ENCODE results near the gene COL4A3. TPM values are rescaled to one million over a fixed set of nuclear protein-coding genes. Genes with fewer than 3 reads are reported as not detected.

The COL4A3 gene
- total RNA-seq, result not detected in 2 replicates

DNA sequence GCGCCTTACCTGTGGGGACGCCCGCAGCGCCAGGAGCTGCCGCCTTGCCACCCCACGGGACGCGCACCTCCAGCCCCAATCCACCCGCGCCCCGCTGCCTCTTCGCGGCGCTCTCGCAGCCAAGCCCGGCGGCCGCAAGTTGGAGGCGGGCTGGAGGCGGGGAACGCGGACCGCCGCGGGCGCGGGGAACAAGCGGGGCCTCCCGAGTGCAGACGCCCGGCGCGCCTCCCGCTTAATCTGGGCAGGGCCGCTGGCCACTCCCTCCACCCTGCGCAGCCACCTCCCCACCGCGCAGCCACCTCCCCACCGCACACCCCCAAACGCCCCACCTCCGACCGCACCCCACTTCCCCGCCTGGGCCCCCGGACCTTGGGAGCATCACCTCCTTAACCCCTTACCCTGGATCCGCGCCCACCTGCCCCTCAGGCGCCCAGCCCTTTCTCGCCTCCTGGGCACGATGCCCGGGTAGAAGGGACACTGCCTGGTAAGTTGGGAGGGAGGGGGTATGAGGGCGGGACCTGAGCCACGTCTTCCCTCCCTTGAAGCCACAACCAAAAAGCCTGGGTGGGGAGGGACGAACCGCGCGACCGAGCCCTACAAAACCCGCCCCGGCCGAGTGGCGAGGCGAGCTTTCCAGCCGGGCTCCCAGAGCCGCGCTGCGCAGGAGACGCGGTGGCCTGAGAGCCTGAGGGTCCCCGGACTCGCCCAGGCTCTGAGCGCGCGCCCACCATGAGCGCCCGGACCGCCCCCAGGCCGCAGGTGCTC is at the start of gene COL4A3, which contains the start of gene COL4A4:
Gene COL4A3, plus strand, starts transcription at position 627 of the 765 bp plus-strand sequence. Its CDS starts 103 bp downstream, at position 730.
Gene COL4A4, minus strand, starts transcription at position 208 of the 765 bp plus-strand sequence. CDS start 16,722 bp downstream, outside the sequence.

DNA sequence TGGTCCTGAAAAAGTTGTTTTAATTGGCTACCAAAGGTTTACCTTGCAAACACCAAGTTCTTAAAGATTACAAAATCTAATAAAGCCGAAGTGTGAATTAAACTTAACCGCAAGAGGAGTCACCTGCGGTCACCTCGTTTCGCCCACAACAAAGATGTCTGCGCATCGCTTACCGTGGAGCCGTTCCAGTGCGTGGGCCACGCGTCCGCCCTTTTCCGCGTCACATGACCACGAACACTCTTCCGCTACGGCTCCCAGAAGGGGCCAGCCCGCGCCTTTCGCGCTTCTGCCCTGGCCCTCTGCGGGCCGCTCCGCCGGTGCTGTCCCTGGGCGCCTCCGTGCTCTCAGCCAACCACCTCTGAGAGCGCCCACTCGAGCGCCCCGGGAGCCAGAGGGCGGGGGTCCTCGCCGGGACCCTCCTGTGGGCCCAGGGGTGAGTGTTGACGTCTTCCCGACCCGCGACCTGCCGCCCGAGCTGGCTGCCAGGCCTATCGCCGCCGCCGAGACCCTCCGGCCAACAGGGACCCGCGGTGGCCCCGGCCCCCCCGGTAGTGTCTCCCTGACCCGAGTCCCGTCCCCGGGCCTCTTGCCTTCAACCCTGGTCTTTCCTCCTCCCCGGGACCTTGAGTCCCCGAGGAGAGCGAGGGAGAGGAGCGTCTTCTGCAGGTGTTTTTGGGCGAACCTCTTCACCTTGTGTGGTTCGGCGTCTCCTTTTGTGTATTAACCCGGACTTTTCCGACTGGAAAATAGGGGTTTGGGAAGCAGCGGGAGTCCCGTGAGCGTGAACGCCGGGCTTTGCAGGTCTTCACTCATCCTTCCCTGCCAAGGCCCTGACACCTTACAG is 160.8 kb downstream of the COL4A3 start, which contains the start of gene MFF:
Gene MFF, plus strand, starts transcription at position 257 of the 844 bp plus-strand sequence. CDS start 5,415 bp downstream, outside the sequence.

Other genes with a start within 250 kb of the COL4A3 start
- not detected in 2 replicates for gene COL4A4, start 419 bp upstream of the COL4A3 start, total RNA-seq
- 77.0 and 81.0 TPM in 2 replicates for gene MFF, start 160.6 kb downstream of the COL4A3 start, total RNA-seq
- gene TM4SF20, start 214.7 kb downstream of the COL4A3 start, total RNA-seq, result not detected in 2 replicates
- not detected in 2 replicates for gene SCYGR1, start 223.3 kb downstream of the COL4A3 start, total RNA-seq